ENCODE measurements around the gene MTMR12. TPM values are rescaled to one million over a fixed set of nuclear protein-coding genes. Genes with fewer than 3 reads are reported as not detected.

The MTMR12 gene
- total and polyA plus RNA-seq, 2 of the 8 experiments (the other 6 are each of a cell fraction or from before 2014, with no cell fraction given) = 19.1 to 59.3 TPM

- TF ChIP-seq CHD7 (IDR thresholded peaks at IDR 0.05; ENCODE audit: insufficient replicate concordance, low read length) (no peak), CREB1 (IDR thresholded peaks at IDR 0.05) (no peak), KDM1A (IDR thresholded peaks at IDR 0.05; ENCODE audit: borderline replicate concordance, low read length) (no peak), BACH1 (IDR thresholded peaks at IDR 0.05; ENCODE audit: low read length) (no peak), TCF12 (IDR thresholded peaks at IDR 0.05; ENCODE audit: low read depth, low read length) (no peak), GTF2F1 (IDR thresholded peaks at IDR 0.05; ENCODE audit: borderline replicate concordance, low read depth, low read length) (no peak), BCL11A (IDR thresholded peaks at IDR 0.05; ENCODE audit: low read depth in 2 of 2, low read length in 2 of 2) (no peak), SUZ12 (IDR thresholded peaks at IDR 0.05; ENCODE audit: low read length) (no peak), MAFK (IDR thresholded peaks at IDR 0.05; ENCODE audit: low read depth, low read length) (no peak), USF2 (IDR thresholded peaks at IDR 0.05; ENCODE audit: low read length) (no peak), SP4 (IDR thresholded peaks at IDR 0.05; ENCODE audit: low read length) (no peak), KDM5A (IDR thresholded peaks at IDR 0.05; ENCODE audit: low read length) (no peak)
These were observed 49.8 kb upstream of the MTMR12 start (continued) for GRCh38 chr5:32362527-32362926.

Measured in H1 (cell line).